ENCODE measurements around the gene CDH23. TPM values are rescaled to one million over a fixed set of nuclear protein-coding genes. Genes with fewer than 3 reads are reported as not detected.

Gene CDH23
- polyA plus RNA-seq, 1 experiment = 0.01 TPM

- ChIA-PET POLR2A (no interaction called here), CTCF (no interaction called here)
- no peak for DNase-seq (ENCODE audit: low read depth, low spot score)
- no peak overlapping the region for H3K27ac ChIP-seq (ENCODE audit: low read depth, low read length)
- peaks cover 30% of the 10 kb centered on the region for H3K27me3 ChIP-seq (ENCODE audit: control insufficient read depth, insufficient read depth, low read length)
- no peak for TF ChIP-seq CTCF (IDR thresholded peaks at IDR 0.05; ENCODE audit: low read depth, low read length)
- peaks cover 4% of the 10 kb centered on the region for H3K9me3 ChIP-seq (ENCODE audit: control insufficient read depth, insufficient read depth, low read length)
- H3K4me3 ChIP-seq (ENCODE audit: low read depth, low read length) = no peak overlapping the region
Measured at GRCh38 chr10:71724539-71724938, 327.8 kb downstream of the CDH23 start.

- Histone ChIP-seq H3K4me3 (ENCODE audit: low read depth, low read length) (no peak overlapping the region), H3K27me3 (ENCODE audit: control insufficient read depth, insufficient read depth, low read length) (peaks cover 28% of the 10 kb centered on the region), H3K27ac (ENCODE audit: low read depth, low read length) (no peak overlapping the region), H3K9me3 (ENCODE audit: control insufficient read depth, insufficient read depth, low read length) (peaks cover 4% of the 10 kb centered on the region)
- no peak for TF ChIP-seq CTCF (IDR thresholded peaks at IDR 0.05; ENCODE audit: low read depth, low read length)
- POLR2A ChIA-PET = no interaction called here
- CTCF ChIA-PET = interaction anchor here (0.9 to 1.5 kb wide), 2 partner anchors 28 to 48 kb away, joined by 3 to 8 read pairs; partner anchors contain the start of gene VSIR
- no peak for DNase-seq (ENCODE audit: low read depth, low spot score)
Measured at GRCh38 chr10:71725249-71725648, 328.5 kb downstream of the CDH23 start.

GRCh38 chr10:71725998-71726579 is 329.4 kb downstream of the CDH23 start:
- TF ChIP-seq CTCF (IDR thresholded peaks at IDR 0.05; ENCODE audit: low read depth, low read length) = peak; percentile 57
- Histone ChIP-seq H3K4me3 (ENCODE audit: low read depth, low read length) (no peak overlapping the region), H3K9me3 (ENCODE audit: control insufficient read depth, insufficient read depth, low read length) (peaks cover 4% of the 10 kb centered on the region), H3K27ac (ENCODE audit: low read depth, low read length) (no peak overlapping the region), H3K27me3 (ENCODE audit: control insufficient read depth, insufficient read depth, low read length) (peaks cover 24% of the 10 kb centered on the region)
- CTCF ChIA-PET = interaction anchor here (1.1 to 1.5 kb wide), 2 partner anchors 9 to 47 kb away, joined by 3 to 8 read pairs; partner anchors contain the start of gene VSIR
- no peak for DNase-seq (ENCODE audit: low read depth, low spot score)
- POLR2A ChIA-PET = no interaction called here

- no peak for DNase-seq (ENCODE audit: low read depth, low spot score)
- H3K4me3 ChIP-seq (ENCODE audit: low read depth, low read length) = no peak overlapping the region
- H3K27me3 ChIP-seq (ENCODE audit: control insufficient read depth, insufficient read depth, low read length) = peaks cover 22% of the 10 kb centered on the region
- POLR2A ChIA-PET = no interaction called here
- H3K27ac ChIP-seq (ENCODE audit: low read depth, low read length) = no peak overlapping the region
- no peak for TF ChIP-seq CTCF (IDR thresholded peaks at IDR 0.05; ENCODE audit: low read depth, low read length)
- H3K9me3 ChIP-seq (ENCODE audit: control insufficient read depth, insufficient read depth, low read length) = peaks cover 4% of the 10 kb centered on the region
- CTCF ChIA-PET = interaction anchor here (1.1 kb wide), 1 partner anchor 9 kb away, joined by 3 read pairs; no protein-coding TSS in a partner anchor
Measured at GRCh38 chr10:71726580-71727104, 329.9 kb downstream of the CDH23 start.

- CTCF ChIA-PET = interaction anchor here (1.1 kb wide), 1 partner anchor 10 kb away, joined by 3 read pairs; no protein-coding TSS in a partner anchor
- POLR2A ChIA-PET = no interaction called here
Measured at GRCh38 chr10:71727105-71727737, 330.5 kb downstream of the CDH23 start.

More at GRCh38 chr10:71727105-71727737, 330.5 kb downstream of the CDH23 start:
- H3K27me3 ChIP-seq (ENCODE audit: control insufficient read depth, insufficient read depth, low read length) = peaks cover 21% of the 10 kb centered on the region
- H3K4me3 ChIP-seq (ENCODE audit: low read depth, low read length) = no peak overlapping the region
- no peak for DNase-seq (ENCODE audit: low read depth, low spot score)
- H3K9me3 ChIP-seq (ENCODE audit: control insufficient read depth, insufficient read depth, low read length) = peaks cover 4% of the 10 kb centered on the region
- no peak overlapping the region for H3K27ac ChIP-seq (ENCODE audit: low read depth, low read length)
- no peak for TF ChIP-seq CTCF (IDR thresholded peaks at IDR 0.05; ENCODE audit: low read depth, low read length)
